Measurements from ENCODE around the gene OR2T3. TPM values are rescaled to one million over a fixed set of nuclear protein-coding genes. Genes with fewer than 3 reads are reported as not detected.
"Not testable (repeated sequence)": the region's sequence is repeated elsewhere in the genome, so short reads cannot be mapped to it uniquely, and the experiment has no call there.

The OR2T3 gene
- total RNA-seq, 1 donor from 2014 or later: not detected

DNA sequence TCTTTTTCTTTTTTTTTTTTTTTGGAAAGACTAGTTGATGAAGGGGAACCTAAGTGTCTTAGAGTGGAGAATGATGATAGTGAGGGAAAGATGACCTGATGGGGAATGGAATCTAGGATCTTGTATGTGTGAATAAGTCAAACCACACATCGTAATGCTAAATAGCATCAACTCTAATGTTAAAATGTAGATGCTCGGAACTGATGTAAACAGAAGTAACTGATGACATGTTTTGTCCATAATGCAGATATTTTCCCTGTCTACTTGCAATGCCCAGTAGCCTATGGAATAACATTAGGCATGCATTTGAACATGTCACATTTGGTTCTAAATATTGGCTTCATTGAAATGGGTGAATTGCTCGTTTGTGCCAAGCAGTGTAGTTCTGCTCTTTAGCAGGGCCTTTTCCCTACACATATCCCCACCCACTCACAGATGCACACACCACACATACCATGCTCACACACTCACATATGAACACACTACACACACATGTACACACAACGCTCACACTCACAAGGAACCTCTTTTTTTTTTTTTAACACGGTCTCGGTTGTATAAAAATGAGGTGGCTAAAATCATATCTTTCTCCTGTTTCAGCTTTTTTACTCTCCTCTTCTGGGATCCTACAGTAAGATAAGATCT lies 23.2 kb upstream of the OR2T3 start:
- not testable (repeated sequence) for H3K36me3 ChIP-seq (ENCODE audit: control insufficient read depth, insufficient read depth, low read length); H3K27me3 ChIP-seq (ENCODE audit: control insufficient read depth, insufficient read depth, low read length); H3K4me3 ChIP-seq (ENCODE audit: low read depth, low read length); DNase-seq (ENCODE audit: low read depth)

DNA sequence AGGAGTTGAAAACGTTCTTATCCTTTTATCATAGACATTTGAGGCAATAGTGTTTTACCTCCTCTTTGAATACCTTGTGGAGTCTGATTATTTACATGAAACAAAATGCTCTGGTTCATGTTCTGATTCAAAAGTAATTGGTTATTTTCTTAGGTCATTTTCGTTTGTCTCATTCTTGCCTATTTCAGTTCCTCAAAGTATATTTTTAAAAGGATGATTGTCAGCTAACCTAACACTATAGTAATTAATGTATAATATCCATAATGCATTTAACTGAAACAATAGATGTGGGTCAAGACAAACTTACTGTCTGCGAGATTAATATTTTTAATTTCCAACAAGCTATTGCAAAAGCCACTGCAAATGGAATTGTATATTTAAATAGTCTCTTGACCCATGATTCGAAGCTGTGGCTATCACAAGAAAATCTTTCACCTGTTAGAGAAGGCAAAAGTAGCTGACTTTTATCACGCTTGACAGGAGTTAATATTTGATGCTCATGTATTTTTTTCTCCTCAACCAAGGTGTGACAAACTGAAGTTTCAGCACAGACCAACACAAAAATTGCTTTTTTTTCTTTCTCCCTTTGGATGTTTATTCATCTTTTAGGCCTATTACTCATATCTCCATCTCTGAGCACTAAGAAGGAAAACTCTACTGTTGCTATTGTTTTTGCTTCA lies 22.5 kb upstream of the OR2T3 start:
- not testable (repeated sequence) for H3K36me3 ChIP-seq (ENCODE audit: control insufficient read depth, insufficient read depth, low read length); DNase-seq (ENCODE audit: low read depth); H3K27me3 ChIP-seq (ENCODE audit: control insufficient read depth, insufficient read depth, low read length); H3K4me3 ChIP-seq (ENCODE audit: low read depth, low read length)

DNA sequence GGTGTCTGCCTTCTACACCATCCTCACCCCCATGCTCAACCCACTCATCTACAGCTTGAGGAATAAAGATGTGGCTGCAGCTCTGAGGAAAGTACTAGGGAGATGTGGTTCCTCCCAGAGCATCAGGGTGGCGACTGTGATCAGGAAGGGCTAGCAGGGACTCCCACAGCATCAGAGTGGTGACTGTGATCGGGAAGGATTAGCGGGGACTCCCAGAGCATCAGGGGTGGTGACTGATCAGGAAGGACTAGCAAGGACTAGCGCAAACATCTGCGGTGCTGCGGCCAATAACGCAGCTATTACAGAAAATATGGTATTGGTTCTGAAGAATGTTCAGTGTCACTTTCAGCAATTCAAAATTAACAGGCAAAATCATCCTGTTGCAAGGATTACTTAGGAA lies 19.5 kb upstream of the OR2T3 start:
- H3K4me3 ChIP-seq (ENCODE audit: low read depth, low read length); H3K36me3 ChIP-seq (ENCODE audit: control insufficient read depth, insufficient read depth, low read length); H3K27me3 ChIP-seq (ENCODE audit: control insufficient read depth, insufficient read depth, low read length); DNase-seq (ENCODE audit: low read depth): not testable (repeated sequence)

DNA sequence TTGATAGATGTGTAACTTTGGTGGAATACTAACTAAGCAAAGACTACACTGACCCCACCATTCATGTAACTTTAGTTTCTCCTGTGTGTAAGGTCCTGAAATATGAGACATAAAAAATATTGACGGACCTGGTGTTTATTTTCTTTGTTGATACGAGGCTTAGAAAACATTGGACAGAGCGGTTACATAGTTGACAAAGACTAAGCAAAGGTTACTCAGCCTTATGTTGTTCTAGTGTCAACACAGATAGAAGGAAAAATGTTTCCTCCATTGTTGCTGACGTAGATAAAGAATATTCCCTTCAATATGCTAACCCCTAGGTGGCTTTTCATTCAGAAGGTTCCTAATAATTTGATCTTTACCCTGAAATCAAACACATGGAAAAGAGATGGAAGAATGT lies 18.1 kb upstream of the OR2T3 start:
- DNase-seq (ENCODE audit: low read depth); H3K27me3 ChIP-seq (ENCODE audit: control insufficient read depth, insufficient read depth, low read length); H3K36me3 ChIP-seq (ENCODE audit: control insufficient read depth, insufficient read depth, low read length); H3K4me3 ChIP-seq (ENCODE audit: low read depth, low read length): not testable (repeated sequence)

DNA sequence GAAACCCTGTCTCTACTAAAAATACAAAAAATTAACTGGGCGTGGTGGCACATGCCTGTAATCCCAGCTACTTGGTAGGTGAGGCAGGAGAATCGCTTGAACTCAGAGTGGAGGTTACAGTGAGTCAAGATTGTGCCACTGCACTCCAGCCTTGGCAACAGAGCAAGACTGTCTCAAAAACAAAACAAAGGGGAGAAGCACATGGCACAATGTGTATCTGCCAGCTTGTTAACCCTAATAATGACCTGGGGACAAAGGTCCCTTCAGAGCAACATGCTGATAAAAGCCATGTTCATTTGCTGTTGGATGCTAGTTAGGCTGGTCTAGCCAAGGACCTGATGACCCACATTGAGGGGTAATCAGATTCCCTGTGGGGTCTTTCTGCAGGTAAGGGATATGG lies 16.5 kb upstream of the OR2T3 start:
- not testable (repeated sequence) for H3K27me3 ChIP-seq (ENCODE audit: control insufficient read depth, insufficient read depth, low read length); DNase-seq (ENCODE audit: low read depth); H3K4me3 ChIP-seq (ENCODE audit: low read depth, low read length); H3K36me3 ChIP-seq (ENCODE audit: control insufficient read depth, insufficient read depth, low read length)

DNA sequence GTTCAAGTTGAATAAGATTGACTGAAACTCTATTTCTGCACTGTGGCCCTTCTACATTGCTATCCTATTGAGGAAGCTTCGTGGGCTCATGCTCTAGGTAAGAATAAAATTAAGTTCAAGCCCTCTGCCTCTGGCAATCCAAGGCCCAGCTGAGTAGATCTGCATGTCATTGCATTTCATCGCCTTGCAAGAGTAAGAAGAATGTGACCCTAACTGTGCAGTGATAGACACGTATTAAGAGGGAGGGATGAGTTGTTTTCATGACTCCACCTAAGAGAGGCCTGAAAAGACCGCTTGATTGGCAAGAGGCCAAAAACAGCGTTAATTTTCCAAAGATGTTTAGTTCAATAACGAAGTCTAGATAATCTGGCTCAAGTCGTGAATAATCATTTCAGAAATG lies 14.0 kb upstream of the OR2T3 start:
- DNase-seq (ENCODE audit: low read depth); H3K4me3 ChIP-seq (ENCODE audit: low read depth, low read length); H3K27me3 ChIP-seq (ENCODE audit: control insufficient read depth, insufficient read depth, low read length); H3K36me3 ChIP-seq (ENCODE audit: control insufficient read depth, insufficient read depth, low read length): not testable (repeated sequence)

DNA sequence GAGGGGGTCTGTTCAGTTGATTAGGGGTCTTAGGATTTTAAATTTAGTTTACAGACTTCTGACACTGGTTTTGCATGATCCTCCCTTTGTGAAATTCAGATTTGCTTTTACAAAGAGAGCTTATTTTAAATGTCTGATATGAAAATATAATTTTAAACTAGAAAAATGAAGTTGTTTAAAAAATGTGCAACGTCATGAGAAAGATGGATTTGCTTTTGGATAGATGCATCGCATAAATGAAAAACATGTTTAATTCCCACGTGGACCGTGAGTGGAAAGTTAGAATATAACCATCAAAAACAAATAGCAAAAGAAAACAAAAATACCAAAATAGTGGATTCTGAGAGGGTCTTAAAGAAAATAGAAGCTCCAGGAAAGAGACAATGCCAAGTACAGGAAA lies 2.0 kb upstream of the OR2T3 start:
- no peak for DNase-seq (ENCODE audit: low read depth)
- Histone ChIP-seq H3K36me3 (ENCODE audit: control insufficient read depth, insufficient read depth, low read length) (no peaks in the 10 kb centered on the region), H3K27me3 (ENCODE audit: control insufficient read depth, insufficient read depth, low read length) (no peaks in the 10 kb centered on the region), H3K4me3 (ENCODE audit: low read depth, low read length) (no peak overlapping the region)
- TF ChIP-seq, protein P1, sequence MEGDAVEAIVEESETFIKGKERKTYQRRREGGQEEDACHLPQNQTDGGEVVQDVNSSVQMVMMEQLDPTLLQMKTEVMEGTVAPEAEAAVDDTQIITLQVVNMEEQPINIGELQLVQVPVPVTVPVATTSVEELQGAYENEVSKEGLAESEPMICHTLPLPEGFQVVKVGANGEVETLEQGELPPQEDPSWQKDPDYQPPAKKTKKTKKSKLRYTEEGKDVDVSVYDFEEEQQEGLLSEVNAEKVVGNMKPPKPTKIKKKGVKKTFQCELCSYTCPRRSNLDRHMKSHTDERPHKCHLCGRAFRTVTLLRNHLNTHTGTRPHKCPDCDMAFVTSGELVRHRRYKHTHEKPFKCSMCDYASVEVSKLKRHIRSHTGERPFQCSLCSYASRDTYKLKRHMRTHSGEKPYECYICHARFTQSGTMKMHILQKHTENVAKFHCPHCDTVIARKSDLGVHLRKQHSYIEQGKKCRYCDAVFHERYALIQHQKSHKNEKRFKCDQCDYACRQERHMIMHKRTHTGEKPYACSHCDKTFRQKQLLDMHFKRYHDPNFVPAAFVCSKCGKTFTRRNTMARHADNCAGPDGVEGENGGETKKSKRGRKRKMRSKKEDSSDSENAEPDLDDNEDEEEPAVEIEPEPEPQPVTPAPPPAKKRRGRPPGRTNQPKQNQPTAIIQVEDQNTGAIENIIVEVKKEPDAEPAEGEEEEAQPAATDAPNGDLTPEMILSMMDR (IDR thresholded peaks at IDR 0.05; ENCODE audit: insufficient read depth, low read length, poor library complexity, severe bottlenecking): no peak

DNA sequence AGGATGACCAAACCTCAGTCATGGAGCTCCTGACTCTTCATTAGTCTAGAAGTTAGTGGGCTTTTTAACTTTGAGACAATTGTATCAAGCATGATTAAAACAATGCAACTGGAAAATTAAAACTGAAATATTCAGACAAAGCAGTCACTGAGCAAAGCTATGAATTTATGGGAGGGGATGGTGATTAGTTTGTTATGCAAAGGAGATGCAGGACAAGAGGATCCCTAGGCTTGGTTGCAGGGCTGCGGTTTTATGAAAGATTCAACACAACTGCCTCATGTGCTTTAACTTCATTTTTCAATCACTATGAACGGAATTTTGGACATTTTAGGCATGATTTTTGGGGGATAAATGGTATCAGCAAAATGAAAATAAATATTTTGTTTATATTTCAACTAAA lies 1.0 kb upstream of the OR2T3 start:
- not testable (repeated sequence) for H3K4me3 ChIP-seq (ENCODE audit: low read depth, low read length)

DNA sequence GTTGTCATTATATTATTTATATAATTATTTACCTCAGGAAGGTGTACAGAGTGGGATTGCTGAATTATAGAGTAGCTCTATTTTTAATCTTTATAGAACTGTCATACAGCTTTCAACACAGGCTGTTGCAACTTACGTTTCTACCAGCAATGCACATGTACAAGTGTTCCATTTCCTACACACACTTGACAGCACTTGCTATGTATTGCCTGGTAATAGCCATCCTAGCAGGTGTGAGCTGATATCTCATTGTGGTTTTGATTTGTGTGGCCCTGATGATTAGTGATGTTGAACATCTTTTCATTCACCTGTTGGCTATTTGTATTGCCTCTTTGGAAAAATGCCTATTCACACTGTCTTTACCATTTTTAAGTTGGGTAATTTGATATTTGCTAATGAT lies 2.5 kb downstream of the OR2T3 start:
- H3K4me3 ChIP-seq (ENCODE audit: low read depth, low read length); H3K27me3 ChIP-seq (ENCODE audit: control insufficient read depth, insufficient read depth, low read length); H3K36me3 ChIP-seq (ENCODE audit: control insufficient read depth, insufficient read depth, low read length); DNase-seq (ENCODE audit: low read depth): not testable (repeated sequence)

More for the DNA sequence above, 1.0 kb upstream of the OR2T3 start:
- H3K36me3 ChIP-seq (ENCODE audit: control insufficient read depth, insufficient read depth, low read length); DNase-seq (ENCODE audit: low read depth); H3K27me3 ChIP-seq (ENCODE audit: control insufficient read depth, insufficient read depth, low read length): not testable (repeated sequence)

DNA sequence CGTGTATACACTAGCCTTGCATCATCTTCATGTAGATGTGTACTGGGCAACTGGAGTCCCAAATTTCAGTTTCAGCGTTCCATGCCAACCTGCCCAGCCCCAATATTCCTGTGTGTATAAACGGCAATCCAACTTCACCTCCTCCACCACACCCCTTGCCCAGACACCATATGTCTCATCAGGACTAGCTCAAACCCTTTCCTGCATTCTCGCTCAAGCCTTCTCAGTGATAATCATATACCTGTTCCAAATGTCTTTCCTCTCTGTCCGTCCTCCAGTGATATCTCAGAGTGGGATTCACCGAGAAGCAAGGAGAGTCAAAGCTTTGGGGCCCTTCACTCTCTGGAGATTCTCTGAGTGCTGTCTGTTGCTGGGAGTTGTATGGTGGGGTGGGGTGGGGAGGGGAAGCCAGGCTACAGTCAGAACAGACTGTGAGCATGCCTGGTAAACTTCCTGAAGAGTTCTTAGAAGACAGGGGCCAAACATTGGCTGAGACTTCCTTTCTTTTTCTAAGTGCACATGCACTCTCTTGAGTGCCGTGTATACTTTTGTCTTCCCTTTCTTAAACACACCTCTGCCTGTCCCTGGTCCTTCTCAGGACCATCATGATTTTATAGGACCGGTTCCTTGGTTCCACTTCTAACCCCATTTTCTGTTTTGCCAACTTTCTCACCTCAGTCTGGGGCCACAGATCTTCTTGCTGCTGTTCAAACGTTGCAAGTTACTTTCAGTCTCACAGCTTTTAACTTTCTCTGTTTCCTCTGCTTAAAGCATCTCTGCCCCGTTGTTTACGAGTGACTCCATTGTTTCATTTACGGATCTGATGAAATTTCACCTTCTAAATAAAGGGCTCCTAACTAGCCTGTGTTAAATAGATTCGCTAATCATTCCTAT lies 8.8 kb downstream of the OR2T3 start:
- H3K36me3 ChIP-seq (ENCODE audit: control insufficient read depth, insufficient read depth, low read length); H3K27me3 ChIP-seq (ENCODE audit: control insufficient read depth, insufficient read depth, low read length); H3K4me3 ChIP-seq (ENCODE audit: low read depth, low read length); DNase-seq (ENCODE audit: low read depth): not testable (repeated sequence)

DNA sequence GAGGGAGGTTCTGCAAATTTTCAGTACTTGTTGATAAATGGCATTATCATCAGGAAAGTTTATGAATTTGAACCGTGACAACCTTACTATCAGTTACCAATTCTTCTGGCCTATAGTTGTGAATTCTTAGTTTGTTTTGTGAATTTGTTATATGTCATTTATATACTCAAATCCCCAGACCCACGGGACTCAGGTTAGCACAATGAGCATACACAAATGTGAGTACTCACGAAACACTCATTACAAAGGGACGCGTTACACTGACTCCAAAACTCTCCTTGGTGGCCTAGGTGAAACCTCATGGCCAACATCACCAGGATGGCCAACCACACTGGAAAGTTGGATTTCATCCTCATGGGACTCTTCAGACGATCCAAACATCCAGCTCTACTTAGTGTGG lies 15.1 kb downstream of the OR2T3 start, which contains the start of gene OR2T5:
Gene OR2T5, plus strand, starts transcription at position 301 of the 400 bp plus-strand sequence. Its CDS starts 0 bp downstream, at position 301.
- not testable (repeated sequence) for H3K27me3 ChIP-seq (ENCODE audit: control insufficient read depth, insufficient read depth, low read length); H3K4me3 ChIP-seq (ENCODE audit: low read depth, low read length); DNase-seq (ENCODE audit: low read depth); H3K36me3 ChIP-seq (ENCODE audit: control insufficient read depth, insufficient read depth, low read length)

DNA sequence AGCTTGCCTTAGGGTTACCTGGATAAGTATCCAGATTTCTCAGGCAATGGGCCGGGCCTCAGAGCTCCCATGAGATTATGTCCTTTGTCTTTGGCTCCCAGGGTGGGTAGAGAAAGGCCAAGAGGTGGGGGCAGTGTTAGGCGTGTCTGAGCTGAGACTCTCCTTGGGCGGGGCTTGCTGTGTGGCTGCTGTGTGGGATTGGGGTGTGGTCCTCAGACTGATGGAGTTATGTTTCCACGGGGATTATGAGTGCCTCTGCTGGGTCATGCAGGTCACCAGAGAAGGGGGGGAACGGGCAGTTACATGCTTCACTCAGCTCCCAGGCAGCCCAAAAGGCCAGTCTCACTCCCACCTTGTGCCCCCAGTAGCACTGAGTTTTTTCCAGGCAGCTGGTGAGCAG lies 23.5 kb downstream of the OR2T3 start:
- not testable (repeated sequence) for H3K4me3 ChIP-seq (ENCODE audit: low read depth, low read length); H3K27me3 ChIP-seq (ENCODE audit: control insufficient read depth, insufficient read depth, low read length); DNase-seq (ENCODE audit: low read depth); H3K36me3 ChIP-seq (ENCODE audit: control insufficient read depth, insufficient read depth, low read length)

DNA sequence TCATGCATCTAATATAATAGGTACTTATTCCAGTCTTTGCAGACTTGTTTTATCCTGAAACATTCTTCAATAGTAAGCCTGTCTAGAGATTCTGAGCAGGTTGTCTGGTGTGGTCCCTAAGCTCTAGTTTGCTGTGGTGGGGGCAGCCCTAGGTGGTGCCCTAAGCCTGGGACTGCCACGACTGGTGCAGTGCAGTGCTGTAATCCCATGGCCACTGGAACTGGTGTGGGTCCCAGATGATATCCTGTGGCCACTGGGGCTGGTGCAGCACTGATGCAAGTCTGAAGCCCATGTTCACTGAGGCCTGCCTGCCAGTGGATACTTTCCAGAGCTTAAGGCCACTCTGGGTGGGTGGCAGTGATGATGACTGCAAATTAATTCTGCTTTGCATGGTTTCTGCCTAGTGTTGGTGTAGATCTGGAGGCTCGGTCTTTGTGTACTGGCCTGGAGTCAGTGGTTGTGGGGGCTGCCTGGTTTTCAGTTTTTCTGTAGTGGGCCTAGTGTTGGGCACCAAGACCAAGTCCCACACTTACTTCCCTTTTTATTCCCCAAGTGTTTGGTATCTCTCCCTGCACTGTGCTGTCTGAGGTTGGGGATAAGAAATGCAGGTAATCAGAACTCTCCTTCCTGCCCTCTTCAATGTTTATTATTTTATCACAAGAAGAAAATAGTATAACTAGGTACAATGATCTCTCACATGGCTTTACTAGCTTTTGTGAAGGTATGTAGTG lies 27.3 kb downstream of the OR2T3 start:
- not testable (repeated sequence) for H3K36me3 ChIP-seq (ENCODE audit: control insufficient read depth, insufficient read depth, low read length); H3K4me3 ChIP-seq (ENCODE audit: low read depth, low read length); DNase-seq (ENCODE audit: low read depth); H3K27me3 ChIP-seq (ENCODE audit: control insufficient read depth, insufficient read depth, low read length)

Data from kidney epithelial cell (primary cell).